HFF-Myc (cell line): ENCODE results near the gene DZIP1.

ENCODE experiments used
- DNase-seq: peaks from one replicate; pipeline ENCODE4 v3.0.0-alpha.2; 2011; ENCODE audit warnings: low read depth; ENCODE audit errors: extremely low read depth
- H3K4me3 ChIP-seq: replicated peaks from 2 replicates; pipeline ENCODE4 v1.5.1; 2011; ENCODE audit warnings: low read depth, mild to moderate bottlenecking, control low read depth, low read length
- CTCF ChIP-seq: IDR thresholded peaks from 2 replicates; pipeline ENCODE4 v1.5.1; 2012; ENCODE audit warnings: mild to moderate bottlenecking, low read depth, low read length, control low read depth; ENCODE audit errors: missing control alignments

Gene DZIP1

GRCh38 chr13:95552539-95553441 is 91.7 kb downstream of the DZIP1 start, which contains the start of gene CLDN10:
TSS of gene CLDN10 (plus strand) at chr13:95552720. CDS start at chr13:95552754, 34 bp downstream.
- H3K4me3 ChIP-seq = no peak within 1 kb of the TSS
- TF ChIP-seq CTCF = peak; percentile 17
- DNase-seq = no peak

- no peak for DNase-seq
- no peak overlapping the region for H3K4me3 ChIP-seq
- TF ChIP-seq CTCF = no peak
These were observed 92.3 kb downstream of the DZIP1 start for GRCh38 chr13:95552208-95552538.

- H3K4me3 ChIP-seq = no peak overlapping the region
- TF ChIP-seq CTCF = no peak
- no peak for DNase-seq
These were observed 96.9 kb downstream of the DZIP1 start for GRCh38 chr13:95547531-95548167.

- DNase-seq = no peak
- H3K4me3 ChIP-seq = no peak overlapping the region
- TF ChIP-seq CTCF = no peak
These were observed 97.6 kb downstream of the DZIP1 start for GRCh38 chr13:95546919-95547318.

GRCh38 chr13:95544293-95544692 is 100.2 kb downstream of the DZIP1 start:
- TF ChIP-seq CTCF = no peak
- no peak overlapping the region for H3K4me3 ChIP-seq
- DNase-seq = no peak

- DNase-seq = no peak
- no peak for TF ChIP-seq CTCF
- no peak overlapping the region for H3K4me3 ChIP-seq
These were observed 102.5 kb downstream of the DZIP1 start for GRCh38 chr13:95541911-95542474.
